Left renal pelvis (tissue), 4 donors: ENCODE measurements around the gene TMEM208. TPM values are rescaled to one million over a fixed set of nuclear protein-coding genes. Genes with fewer than 3 reads are reported as not detected.

ENCODE experiments used
- DNase-seq, 4 donors: peaks; one replicate each; pipeline ENCODE4 v3.0.0-alpha.2; 2013; ENCODE audit warnings: low read depth in 4 of 4, low spot score in 3 of 4
- polyA plus RNA-seq, 4 donors: library from polyadenylated mRNA; unstranded; fragments of 120-200 nt; gene quantifications; one replicate each; pipeline ENCODE4 v1.2.1, GENCODE V29; 2013; ENCODE audit not compliant: insufficient read length in 4 of 4

TMEM208 gene
- polyA plus RNA-seq: 10 to 100 TPM; 30.6 to 46.4 (median 37.3) TPM

GRCh38 chr16:67226804-67227566, at the start of gene TMEM208:
Gene TMEM208, plus strand, starts transcription at chr16:67227130. Its CDS starts 89 bp downstream, at chr16:67227219.
- peak; percentile 93 to 98 (median 96) for DNase-seq

- DNase-seq: no peak
Measured at GRCh38 chr16:67177743-67178699, 48.9 kb upstream of the TMEM208 start.

GRCh38 chr16:67179421-67180080, 47.4 kb upstream of the TMEM208 start:
- no peak for DNase-seq

GRCh38 chr16:67180166-67180565, 46.8 kb upstream of the TMEM208 start:
- no peak for DNase-seq

GRCh38 chr16:67181346-67181745, 45.6 kb upstream of the TMEM208 start:
- DNase-seq: no peak

- DNase-seq: no peak
Measured at GRCh38 chr16:67182288-67182687, 44.6 kb upstream of the TMEM208 start.

- no peak for DNase-seq
Measured at GRCh38 chr16:67183284-67183626, 43.7 kb upstream of the TMEM208 start.

- peak; percentile 89 to 93 (median 92) for DNase-seq
Measured at GRCh38 chr16:67183627-67184452, 43.1 kb upstream of the TMEM208 start, which contains the start of gene MATCAP1. Gene MATCAP1, minus strand, starts transcription at chr16:67183963. Its CDS starts 3,353 bp downstream, at chr16:67180610.

GRCh38 chr16:67184453-67184994, 42.4 kb upstream of the TMEM208 start:
- DNase-seq: no peak

GRCh38 chr16:67184995-67185650, 41.8 kb upstream of the TMEM208 start:
- peak in 2 of 4 donors; percentile 78 to 82 for DNase-seq

- no peak for DNase-seq
Measured at GRCh38 chr16:67185651-67186134, 41.2 kb upstream of the TMEM208 start.

GRCh38 chr16:67186550-67186950, 40.4 kb upstream of the TMEM208 start:
- DNase-seq: no peak

- DNase-seq: no peak
Measured at GRCh38 chr16:67187175-67187890, 39.6 kb upstream of the TMEM208 start.

- DNase-seq: no peak
Measured at GRCh38 chr16:67188323-67188722, 38.6 kb upstream of the TMEM208 start.

GRCh38 chr16:67188798-67189197, 38.1 kb upstream of the TMEM208 start:
- no peak for DNase-seq

GRCh38 chr16:67190041-67190440, 36.9 kb upstream of the TMEM208 start, which contains the start of gene EXOC3L1:
Gene EXOC3L1, minus strand, starts transcription at chr16:67190136. Its CDS starts 460 bp downstream, at chr16:67189676.
- no peak for DNase-seq

- DNase-seq: no peak
Measured at GRCh38 chr16:67190448-67191399, 36.2 kb upstream of the TMEM208 start.
